Upper lobe of right lung (tissue), 1 donor: ENCODE results near the gene TRIM9. TPM values are rescaled to one million over a fixed set of nuclear protein-coding genes. Genes with fewer than 3 reads are reported as not detected.

Source experiments
- ATAC-seq: fragments of 200-7000 bp; cut with Tn5 transposase; one replicate; pipeline ENCODE4 v1.9.1; 2020; ENCODE audit warnings: mild to moderate bottlenecking, moderate library complexity
- DNase-seq: peaks from one replicate; pipeline ENCODE4 v3.0.0-alpha.2; 2020
- H3K27ac ChIP-seq: fragments of 200-600 bp; one replicate; pipeline ENCODE4 v1.8.0; 2022
- H3K27me3 ChIP-seq: fragments of 200-600 bp; one replicate; pipeline ENCODE4 v1.8.0; 2022; ENCODE audit warnings: mild to moderate bottlenecking
- H3K36me3 ChIP-seq: fragments of 200-600 bp; one replicate; pipeline ENCODE4 v1.8.0; 2022
- H3K4me1 ChIP-seq: fragments of 200-600 bp; one replicate; pipeline ENCODE4 v1.8.0; 2022
- H3K4me3 ChIP-seq: fragments of 200-600 bp; one replicate; pipeline ENCODE4 v1.8.0; 2022; ENCODE audit warnings: mild to moderate bottlenecking
- H3K9me3 ChIP-seq: fragments of 200-600 bp; one replicate; pipeline ENCODE4 v1.8.0; 2022
- intact Hi-C: fragments of 100-400 bp; cut with DNase I; formaldehyde crosslinking; loops from one replicate; pipeline ENCODE4 v1.11.0; 2022
- total RNA-seq: library from RNA; stranded (reverse); fragmentation: NEBNext Ultra II Directional; extraction: Animal tissue kit (Norgen Biotek cat#: 25700); gene quantifications from one replicate; pipeline ENCODE4 v1.2.1, GENCODE V29; 2021
- TF ChIP-seq, protein P1 (sequence below): fragments of 200-600 bp; IDR thresholded peaks from one replicate; pipeline ENCODE4 v1.8.0; 2022; ENCODE audit warnings: antibody characterized with exemption
- donor health status: DM: no; HTN: yes; CAD: no; lungs with severe emphysema.

TRIM9 gene
- total RNA-seq, 1 donor from 2014 or later: 0.32 TPM

DNA sequence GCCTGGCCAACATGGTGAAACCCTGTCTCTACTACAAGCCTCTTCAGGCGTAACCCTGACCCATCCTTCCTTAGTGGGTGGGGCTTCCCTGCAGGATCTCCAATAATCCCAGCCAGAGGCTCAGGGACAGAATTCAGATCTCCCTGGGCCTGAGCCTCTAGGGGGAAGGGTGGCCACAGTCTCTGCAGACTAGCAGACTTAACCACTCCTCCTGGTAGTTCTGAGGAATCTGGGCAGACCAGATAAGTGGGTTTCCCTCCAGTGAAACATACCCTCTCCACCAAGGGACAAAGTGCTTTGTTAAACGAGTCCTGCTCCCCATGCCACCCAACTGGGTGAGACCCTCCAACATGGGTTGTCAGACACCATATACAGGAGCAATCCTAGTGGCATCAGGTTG, 36.6 kb upstream of the TRIM9 start:
- no peaks in the 10 kb centered on the region for H3K4me1 ChIP-seq
- TF ChIP-seq, protein P1, sequence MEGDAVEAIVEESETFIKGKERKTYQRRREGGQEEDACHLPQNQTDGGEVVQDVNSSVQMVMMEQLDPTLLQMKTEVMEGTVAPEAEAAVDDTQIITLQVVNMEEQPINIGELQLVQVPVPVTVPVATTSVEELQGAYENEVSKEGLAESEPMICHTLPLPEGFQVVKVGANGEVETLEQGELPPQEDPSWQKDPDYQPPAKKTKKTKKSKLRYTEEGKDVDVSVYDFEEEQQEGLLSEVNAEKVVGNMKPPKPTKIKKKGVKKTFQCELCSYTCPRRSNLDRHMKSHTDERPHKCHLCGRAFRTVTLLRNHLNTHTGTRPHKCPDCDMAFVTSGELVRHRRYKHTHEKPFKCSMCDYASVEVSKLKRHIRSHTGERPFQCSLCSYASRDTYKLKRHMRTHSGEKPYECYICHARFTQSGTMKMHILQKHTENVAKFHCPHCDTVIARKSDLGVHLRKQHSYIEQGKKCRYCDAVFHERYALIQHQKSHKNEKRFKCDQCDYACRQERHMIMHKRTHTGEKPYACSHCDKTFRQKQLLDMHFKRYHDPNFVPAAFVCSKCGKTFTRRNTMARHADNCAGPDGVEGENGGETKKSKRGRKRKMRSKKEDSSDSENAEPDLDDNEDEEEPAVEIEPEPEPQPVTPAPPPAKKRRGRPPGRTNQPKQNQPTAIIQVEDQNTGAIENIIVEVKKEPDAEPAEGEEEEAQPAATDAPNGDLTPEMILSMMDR: no peak
- no peaks in the 10 kb centered on the region for H3K27me3 ChIP-seq
- H3K4me3 ChIP-seq: no peak overlapping the region
- no peak for DNase-seq
- intact Hi-C loops: no loop called here
- H3K36me3 ChIP-seq: no peaks in the 10 kb centered on the region
- no peaks in the 10 kb centered on the region for H3K9me3 ChIP-seq
- no peak overlapping the region for H3K27ac ChIP-seq
- ATAC-seq: no peak

DNA sequence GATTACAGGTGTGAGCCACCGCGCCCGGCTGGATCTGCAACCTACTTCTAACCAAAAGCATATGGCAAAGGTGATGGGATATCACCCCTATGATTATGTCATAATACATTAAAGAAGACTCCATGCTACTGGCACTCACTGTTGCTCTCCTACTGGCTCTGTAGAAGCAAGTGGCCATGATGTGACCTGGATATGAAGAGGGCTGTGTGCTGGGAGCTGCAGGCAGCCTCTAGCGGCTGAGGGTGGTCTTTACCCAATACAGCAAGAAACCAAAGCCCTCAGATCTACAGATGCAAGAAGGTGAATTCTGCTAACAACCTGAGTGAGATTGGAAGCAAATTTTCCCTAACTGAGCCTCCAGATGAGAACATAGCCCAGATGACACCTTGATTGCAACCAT, 34.2 kb upstream of the TRIM9 start:
- Histone ChIP-seq H3K27me3 (no peaks in the 10 kb centered on the region), H3K27ac (no peak overlapping the region), H3K9me3 (no peaks in the 10 kb centered on the region), H3K4me3 (no peak overlapping the region), H3K4me1 (no peaks in the 10 kb centered on the region), H3K36me3 (no peaks in the 10 kb centered on the region)
- TF ChIP-seq, protein P1: no peak
- DNase-seq (no peak), ATAC-seq (no peak)
- intact Hi-C loops: no loop called here

DNA sequence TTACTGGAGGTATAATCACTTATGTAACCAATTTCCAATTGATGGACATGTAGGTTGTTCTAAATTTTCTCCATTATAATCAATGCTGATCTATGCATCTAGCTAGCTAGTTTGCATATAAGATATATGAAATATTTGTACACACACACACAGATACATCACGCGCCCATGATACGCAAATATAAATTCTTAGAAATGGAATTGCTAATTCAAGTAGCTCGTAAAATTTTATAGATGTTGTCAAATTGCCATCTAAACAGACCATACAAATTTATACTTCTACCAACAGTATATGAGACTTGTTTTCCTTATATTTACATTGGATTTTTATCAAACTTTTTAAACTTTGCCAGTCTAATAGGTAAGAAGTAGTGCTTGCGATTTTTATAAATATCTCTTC, 29.1 kb upstream of the TRIM9 start:
- intact Hi-C loops: no loop called here
- no peaks in the 10 kb centered on the region for H3K27me3 ChIP-seq
- TF ChIP-seq, protein P1: no peak

DNA sequence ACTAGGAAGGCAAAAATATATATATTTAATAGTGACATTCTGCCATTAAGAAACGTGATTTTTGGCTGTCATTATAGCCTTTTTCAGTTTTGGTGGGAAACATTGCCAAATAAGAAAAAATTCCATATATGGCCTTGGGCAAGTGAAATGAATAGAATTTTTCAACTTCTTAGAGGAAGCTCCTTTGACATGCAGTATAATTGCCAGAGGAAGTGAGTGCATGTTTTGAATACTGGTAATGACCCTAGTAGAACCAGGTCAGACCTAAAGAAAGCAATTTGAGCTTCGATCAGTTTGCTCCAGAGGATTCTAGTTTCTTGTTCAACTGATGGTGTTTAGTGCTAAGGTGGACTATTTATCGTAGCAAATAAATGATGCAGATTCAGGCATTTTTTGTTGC, 26.2 kb upstream of the TRIM9 start:
- no peak for DNase-seq
- intact Hi-C loops: no loop called here
- H3K4me3 ChIP-seq: no peak overlapping the region
- no peaks in the 10 kb centered on the region for H3K4me1 ChIP-seq
- H3K27ac ChIP-seq: no peak overlapping the region
- no peaks in the 10 kb centered on the region for H3K27me3 ChIP-seq
- ATAC-seq: no peak
- no peaks in the 10 kb centered on the region for H3K9me3 ChIP-seq
- TF ChIP-seq, protein P1: no peak
- H3K36me3 ChIP-seq: no peaks in the 10 kb centered on the region

More for the DNA sequence above, 29.1 kb upstream of the TRIM9 start:
- Histone ChIP-seq H3K9me3 (no peaks in the 10 kb centered on the region), H3K4me1 (no peaks in the 10 kb centered on the region), H3K4me3 (no peak overlapping the region), H3K36me3 (no peaks in the 10 kb centered on the region), H3K27ac (no peak overlapping the region)
- ATAC-seq: no peak
- no peak for DNase-seq

DNA sequence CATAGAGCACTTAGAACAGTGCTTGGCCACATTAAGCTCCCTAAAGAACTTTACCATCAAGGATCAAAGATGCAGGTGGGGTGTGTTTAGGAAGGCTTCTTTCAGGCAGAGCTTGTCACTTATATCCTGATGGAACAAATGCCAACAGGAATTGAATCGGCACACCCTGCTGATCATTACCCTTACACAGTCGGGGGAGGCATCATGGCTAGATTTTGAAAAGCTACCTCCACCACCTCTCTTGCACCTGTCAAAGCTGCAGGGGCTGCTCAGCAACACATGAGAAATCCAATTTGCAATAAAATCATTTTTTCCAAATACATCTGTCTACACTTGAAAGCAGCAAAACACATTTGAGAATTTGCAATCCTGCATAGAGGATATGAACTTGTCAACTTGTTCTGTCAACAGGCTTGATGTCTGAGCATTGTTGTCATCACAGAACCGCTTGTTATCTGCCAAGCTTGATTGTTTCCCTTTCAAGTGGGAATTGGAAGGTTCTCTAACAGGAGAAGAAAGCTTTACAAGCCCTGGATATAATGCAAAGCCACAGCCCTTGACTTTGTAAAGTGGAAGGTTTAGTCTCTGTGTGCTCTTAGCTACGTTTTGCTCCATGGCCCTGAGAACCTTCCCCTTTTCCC, 24.6 kb upstream of the TRIM9 start:
- Histone ChIP-seq H3K4me3 (no peak overlapping the region), H3K36me3 (no peaks in the 10 kb centered on the region), H3K27me3 (no peaks in the 10 kb centered on the region), H3K4me1 (no peaks in the 10 kb centered on the region), H3K9me3 (no peaks in the 10 kb centered on the region), H3K27ac (no peak overlapping the region)
- intact Hi-C loops: no loop called here
- ATAC-seq (no peak), DNase-seq (no peak)
- TF ChIP-seq, protein P1: no peak

DNA sequence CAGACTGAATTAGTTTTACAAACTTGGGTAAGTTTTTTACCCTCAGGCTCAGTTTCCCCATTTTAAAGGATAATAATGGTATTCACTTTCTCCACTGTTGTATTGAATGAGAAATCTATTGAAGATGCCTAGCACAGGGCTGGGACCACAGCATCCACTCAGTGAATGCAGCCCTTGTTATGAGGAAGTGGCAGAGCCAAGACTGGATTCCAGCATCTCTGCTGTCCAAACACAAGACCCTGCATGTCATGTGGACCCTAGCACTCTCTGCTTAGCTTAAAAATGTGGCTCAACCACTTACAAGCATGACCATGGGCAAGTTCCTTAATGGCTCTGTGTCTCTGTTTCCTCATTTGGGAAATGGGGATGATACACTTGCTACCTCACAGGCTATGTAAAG, 24.1 kb upstream of the TRIM9 start:
- Histone ChIP-seq H3K27me3 (no peaks in the 10 kb centered on the region), H3K36me3 (no peaks in the 10 kb centered on the region), H3K9me3 (no peaks in the 10 kb centered on the region), H3K4me1 (no peaks in the 10 kb centered on the region), H3K27ac (no peak overlapping the region), H3K4me3 (no peak overlapping the region)
- TF ChIP-seq, protein P1: no peak
- intact Hi-C loops: no loop called here
- DNase-seq (no peak), ATAC-seq (no peak)
